Activated B cell treated with CpG ODN at 0.5 μM for 24 hours (primary cell): ENCODE measurements around the gene HTATIP2. TPM values are rescaled to one million over a fixed set of nuclear protein-coding genes. Genes with fewer than 3 reads are reported as not detected.

Experiments
- ATAC-seq: fragments of 200-7000 bp; cut with Tn5 transposase; one replicate; pipeline ENCODE4 v1.10.0; 2021; ENCODE audit warnings: low read depth, mild to moderate bottlenecking, moderate library complexity
- CTCF ChIA-PET: fragments of 350-600 bp; sonication (Branson Sonifier 250); formaldehyde crosslinking; loops from one replicate; lab custom pipeline; 2021; ENCODE audit warnings: antibody characterized with exemption; lab: Charles Lee
- POLR2A ChIA-PET: fragments of 350-600 bp; sonication (Branson Sonifier 250); formaldehyde crosslinking; loops from one replicate; lab custom pipeline; 2021; ENCODE audit warnings: antibody characterized with exemption; lab: Charles Lee
- DNase-seq: peaks from one replicate; pipeline ENCODE4 v3.0.0; 2022
- H3K27ac Mint-ChIP-seq: one replicate; pipeline ENCODE4 v1.8.0; 2020; ENCODE audit warnings: mixed read lengths
- H3K27me3 Mint-ChIP-seq: one replicate; pipeline ENCODE4 v1.8.0; 2021; ENCODE audit warnings: mixed read lengths
- H3K36me3 Mint-ChIP-seq: one replicate; pipeline ENCODE4 v1.8.0; 2021; ENCODE audit warnings: low read depth, mixed read lengths
- H3K4me1 Mint-ChIP-seq: one replicate; pipeline ENCODE4 v1.8.0; 2021; ENCODE audit warnings: mixed read lengths
- H3K4me3 Mint-ChIP-seq: one replicate; pipeline ENCODE4 v1.8.0; 2020; ENCODE audit warnings: mild to moderate bottlenecking, mixed read lengths
- H3K9me3 Mint-ChIP-seq: one replicate; pipeline ENCODE4 v1.8.0; 2020; ENCODE audit warnings: mixed read lengths
- CTCF ChIP-seq: fragments of 200-600 bp; IDR thresholded peaks from one replicate; pipeline ENCODE4 v1.8.0; 2022; ENCODE audit warnings: antibody characterized with exemption, mild to moderate bottlenecking
- intact Hi-C: fragments of 100-400 bp; cut with micrococcal nuclease; formaldehyde crosslinking; loops from one replicate; pipeline ENCODE4 v1.15.1; 2024
- total RNA-seq: library from RNA; stranded (reverse); gene quantifications from 2 replicates; pipeline ENCODE4 v1.2.3, GENCODE V29; 2022

HTATIP2 gene
- total RNA-seq, 1 donor from 2014 or later = 36.5 TPM

- ChIA-PET CTCF (no interaction called here), POLR2A (no interaction called here)
- intact Hi-C loops = no loop called here
- H3K27me3 Mint-ChIP-seq = peaks cover 53% of the 10 kb centered on the region
- ATAC-seq = no peak
- no peak overlapping the region for H3K4me3 Mint-ChIP-seq
- H3K9me3 Mint-ChIP-seq = no peaks in the 10 kb centered on the region
- no peaks in the 10 kb centered on the region for H3K36me3 Mint-ChIP-seq
- H3K4me1 Mint-ChIP-seq = no peaks in the 10 kb centered on the region
- no peak for TF ChIP-seq CTCF
- no peak for DNase-seq
- H3K27ac Mint-ChIP-seq = no peak overlapping the region
These were observed 25.9 kb upstream of the HTATIP2 start for GRCh38 chr11:20337526-20338154.

- no peak for TF ChIP-seq CTCF
- Mint-ChIP-seq H3K4me3 (no peak overlapping the region), H3K36me3 (no peaks in the 10 kb centered on the region), H3K27ac (no peak overlapping the region), H3K4me1 (peaks cover 7% of the 10 kb centered on the region), H3K27me3 (peaks cover 64% of the 10 kb centered on the region), H3K9me3 (no peaks in the 10 kb centered on the region)
- no peak for DNase-seq
- ATAC-seq = no peak
- ChIA-PET POLR2A (no interaction called here), CTCF (no interaction called here)
- intact Hi-C loops = no loop called here
These were observed 21.0 kb upstream of the HTATIP2 start for GRCh38 chr11:20342347-20343141.

- POLR2A ChIA-PET = interaction anchor here (2.1 kb wide), 1 partner anchor 12 kb away, joined by 5 read pairs; the partner anchor contains the start of gene HTATIP2
- no peak for DNase-seq
- no peak for TF ChIP-seq CTCF
- H3K36me3 Mint-ChIP-seq = no peaks in the 10 kb centered on the region
- peaks cover 11% of the 10 kb centered on the region for H3K4me1 Mint-ChIP-seq
- no peak for ATAC-seq
- no peaks in the 10 kb centered on the region for H3K9me3 Mint-ChIP-seq
- H3K27me3 Mint-ChIP-seq = peaks cover 23% of the 10 kb centered on the region
- CTCF ChIA-PET = no interaction called here
- intact Hi-C loops = loop anchor here (10.0 kb wide), 1 partner anchor 786 kb away; no protein-coding TSS in a partner anchor
- H3K4me3 Mint-ChIP-seq = no peak overlapping the region
- no peak overlapping the region for H3K27ac Mint-ChIP-seq
These were observed 12.4 kb upstream of the HTATIP2 start for GRCh38 chr11:20351136-20351535.

GRCh38 chr11:20351751-20352262 lies 11.7 kb upstream of the HTATIP2 start:
- POLR2A ChIA-PET = interaction anchor here (2.1 kb wide), 1 partner anchor 11 kb away, joined by 5 read pairs; the partner anchor contains the start of gene HTATIP2
- ATAC-seq (no peak), DNase-seq (no peak)
- Mint-ChIP-seq H3K27me3 (peaks cover 21% of the 10 kb centered on the region), H3K36me3 (no peaks in the 10 kb centered on the region), H3K27ac (no peak overlapping the region), H3K4me1 (peaks cover 5% of the 10 kb centered on the region), H3K4me3 (no peak overlapping the region), H3K9me3 (no peaks in the 10 kb centered on the region)
- CTCF ChIA-PET = interaction anchor here (1.1 to 4.8 kb wide), 3 partner anchors 11 to 223 kb away, joined by 3 to 33 read pairs (median 6); partner anchors contain the start of gene HTATIP2
- intact Hi-C loops = loop anchor here (10.0 kb wide), 1 partner anchor 787 kb away; no protein-coding TSS in a partner anchor
- no peak for TF ChIP-seq CTCF
